HepG2 (cell line): ENCODE measurements around the gene COPE. TPM values are rescaled to one million over a fixed set of nuclear protein-coding genes. Genes with fewer than 3 reads are reported as not detected.

Experiments
- ATAC-seq: fragments of 200-7000 bp; cut with Tn5 transposase; 3 replicates; pipeline ENCODE4 v1.9.1; 2020; ENCODE audit warnings: mild to moderate bottlenecking, moderate library complexity
- BruUV-seq: library from RNA; stranded (reverse); fragments of 400-500 nt; replicated peaks from 2 replicates; lab custom pipeline; 2021; lab: Mats Ljungman, UMichigan
- CTCF ChIA-PET: fragments of 300-600 bp; formaldehyde crosslinking; extraction: SDS; loops from one replicate; lab custom pipeline; 2021; ENCODE audit warnings: low total read pairs, inconsistent platforms, low intra/inter-chr PET ratio; lab: Yijun Ruan, JAX
- POLR2A ChIA-PET: fragments of 350-600 bp; sonication (Branson Sonifier 250); formaldehyde crosslinking; loops from one replicate; lab custom pipeline; 2020; ENCODE audit warnings: antibody characterized with exemption, inconsistent platforms; lab: Yijun Ruan, JAX
- DNase-seq: peaks from one replicate; pipeline ENCODE4 v3.0.0-alpha.2; 2015; ENCODE audit warnings: low spot score
- FAIRE-seq: peaks from 3 replicates; lab custom pipeline; 2011; peaks lifted over from hg19 to GRCh38; lab: Jason Lieb, UNC
- H2AFZ ChIP-seq: one replicate; pipeline ENCODE4 v1.6.1; 2011; ENCODE audit warnings: low read length, inconsistent platforms
- H3K27ac ChIP-seq: fragments of 300-600 bp; 3 replicates; pipeline ENCODE4 v1.8.0; 2011; ENCODE audit warnings: mixed run types, mild to moderate bottlenecking, mixed read lengths, low read length, inconsistent platforms; ENCODE audit not compliant: insufficient read depth; ENCODE audit errors: extremely low read length
- H3K27me3 ChIP-seq, 2 experiments: fragments of 200-600 bp in 1 of 2; 2 replicates in 1 of 2; 3 replicates in 1 of 2; pipeline versions ENCODE4 v1.6.0 to v1.8.0; 2011; ENCODE audit warnings: low read length in 2 of 2, mild to moderate bottlenecking in 2 of 2, moderate library complexity in 2 of 2, inconsistent platforms in 1 of 2; ENCODE audit not compliant: insufficient read depth in 2 of 2, control insufficient read depth in 1 of 2
- H3K36me3 ChIP-seq, 2 experiments: fragments of 200-600 bp in 1 of 2; replicated peaks in 1 of 2; 2 replicates in 1 of 2; 3 replicates in 1 of 2; pipeline versions ENCODE4 v1.5.1 to v1.8.0; 2011; ENCODE audit warnings: low read length in 2 of 2, inconsistent platforms in 1 of 2; ENCODE audit not compliant: insufficient read depth in 2 of 2, control insufficient read depth in 1 of 2
- H3K4me1 ChIP-seq: 2 replicates; pipeline ENCODE4 v1.5.1; 2012; ENCODE audit warnings: low read length, inconsistent platforms; ENCODE audit not compliant: insufficient read depth
- H3K4me2 ChIP-seq: 2 replicates; pipeline ENCODE4 v1.6.0; 2011; ENCODE audit warnings: low read depth, low read length, inconsistent platforms
- H3K4me3 ChIP-seq, 3 experiments: fragments of 200-600 bp in 1 of 3; sonication (generic), shearing (Covaris generic) in 1 of 3; replicated peaks in 1 of 3; 2 replicates each; pipeline ENCODE4 v1.5.1; 2011 to 2016; ENCODE audit warnings: low read length in 3 of 3, inconsistent platforms in 2 of 3, low read depth in 2 of 3, mild to moderate bottlenecking in 2 of 3, control low read depth in 1 of 3, mixed read lengths in 1 of 3; ENCODE audit not compliant: insufficient read depth in 1 of 3
- H3K79me2 ChIP-seq: one replicate; pipeline ENCODE4 v1.6.1; 2011; ENCODE audit warnings: low read length, inconsistent platforms; ENCODE audit not compliant: insufficient read depth
- H3K9ac ChIP-seq: 2 replicates; pipeline ENCODE4 v1.6.0; 2011; ENCODE audit warnings: mild to moderate bottlenecking, low read depth, low read length, inconsistent platforms; ENCODE audit not compliant: insufficient read depth
- H3K9me3 ChIP-seq: 2 replicates; pipeline ENCODE4 v1.5.1; 2012; ENCODE audit warnings: mild to moderate bottlenecking, low read length
- H4K20me1 ChIP-seq: 2 replicates; pipeline ENCODE4 v1.6.0; 2011; ENCODE audit warnings: inconsistent platforms, mild to moderate bottlenecking, low read length, moderate library complexity; ENCODE audit not compliant: insufficient read depth
- AGO1 ChIP-seq: fragments of 200-400 bp; formaldehyde crosslinking; IDR thresholded peaks from 2 replicates; pipeline ENCODE4 v1.6.1; 2017; ENCODE audit warnings: mild to moderate bottlenecking, low read depth, low read length, moderate library complexity; ENCODE audit not compliant: poor library complexity, severe bottlenecking
- AGO2 ChIP-seq: fragments of 200-400 bp; formaldehyde crosslinking; optimal IDR thresholded peaks from 2 replicates; pipeline ENCODE3; 2017; ENCODE audit warnings: mild to moderate bottlenecking, low read depth, low read length, moderate library complexity
- BATF2 ChIP-seq: sonication (generic); formaldehyde crosslinking; IDR thresholded peaks from 2 replicates; pipeline ENCODE4 v1.8.0; 2022; ENCODE audit warnings: mild to moderate bottlenecking, missing genetic modification reagents, moderate library complexity
- CENPBD1 ChIP-seq: sonication (generic); formaldehyde crosslinking; IDR thresholded peaks from 2 replicates; pipeline ENCODE4 v1.8.0; 2022; ENCODE audit warnings: missing genetic modification reagents, low read depth, mild to moderate bottlenecking, borderline replicate concordance
- CENPT ChIP-seq: sonication (generic); formaldehyde crosslinking; IDR thresholded peaks from 2 replicates; pipeline ENCODE4 v1.8.0; 2022; ENCODE audit warnings: low read depth, mild to moderate bottlenecking, moderate library complexity, missing genetic modification reagents
- GATAD1 ChIP-seq: IDR thresholded peaks from 2 replicates; pipeline ENCODE4 v1.6.1; 2016; ENCODE audit warnings: missing genetic modification reagents, missing compliant biosample characterization
- GLI4 ChIP-seq: sonication (generic); formaldehyde crosslinking; IDR thresholded peaks from 2 replicates; pipeline ENCODE4 v1.5.1; 2020; ENCODE audit warnings: missing genetic modification reagents, mild to moderate bottlenecking, moderate library complexity, borderline replicate concordance
- MAZ ChIP-seq, 2 experiments: sonication (generic) in 1 of 2; formaldehyde crosslinking in 1 of 2; IDR thresholded peaks; 2 replicates each; pipeline versions ENCODE4 v1.5.0 to v1.6.1; 2012 to 2020; ENCODE audit warnings: low read depth in 2 of 2, mild to moderate bottlenecking in 2 of 2, borderline replicate concordance in 1 of 2, improper control_type of control experiment in 1 of 2, low read length in 1 of 2, missing genetic modification reagents in 1 of 2, moderate library complexity in 1 of 2
- REPIN1 ChIP-seq: sonication (generic); formaldehyde crosslinking; IDR thresholded peaks from 2 replicates; pipeline ENCODE4 v1.8.0; 2022; ENCODE audit warnings: missing genetic modification reagents, low read depth, mild to moderate bottlenecking, borderline replicate concordance
- RFXAP ChIP-seq: sonication (generic); formaldehyde crosslinking; IDR thresholded peaks from 2 replicates; pipeline ENCODE4 v1.4.0; 2020; ENCODE audit warnings: missing genetic modification reagents, borderline replicate concordance
- SOX13 ChIP-seq, 3 experiments: fragments of 450-650 bp in 1 of 3; sonication (generic) in 1 of 3; formaldehyde crosslinking in 1 of 3; IDR thresholded peaks in 2 of 3; conservative IDR thresholded peaks in 1 of 3; 2 replicates each; pipeline versions ENCODE4 v1.5.0 to v1.6.1; 2016 to 2020; ENCODE audit warnings: antibody characterized with exemption in 1 of 3, mild to moderate bottlenecking in 1 of 3, missing compliant biosample characterization in 1 of 3, missing genetic modification reagents in 1 of 3, moderate library complexity in 1 of 3
- ZC3H13 ChIP-seq: sonication (generic); formaldehyde crosslinking; IDR thresholded peaks from 2 replicates; pipeline ENCODE4 v1.8.1; 2023; ENCODE audit warnings: mild to moderate bottlenecking, missing genetic modification reagents, moderate library complexity
- ZNF264 ChIP-seq: sonication (generic); formaldehyde crosslinking; IDR thresholded peaks from 2 replicates; pipeline ENCODE4 v1.4.0; 2020; ENCODE audit warnings: missing genetic modification reagents
- ZNF446 ChIP-seq: sonication (generic); formaldehyde crosslinking; IDR thresholded peaks from 2 replicates; pipeline ENCODE4 v1.5.0; 2020; ENCODE audit warnings: mild to moderate bottlenecking, missing genetic modification reagents
- ZNF577 ChIP-seq: sonication (generic); formaldehyde crosslinking; IDR thresholded peaks from 2 replicates; pipeline ENCODE4 v1.4.0; 2020; ENCODE audit warnings: mild to moderate bottlenecking, low read depth, missing genetic modification reagents, borderline replicate concordance
- ZNF878 ChIP-seq: sonication (generic); formaldehyde crosslinking; IDR thresholded peaks from 2 replicates; pipeline ENCODE4 v1.8.1; 2023; ENCODE audit warnings: mild to moderate bottlenecking, missing genetic modification reagents, moderate library complexity
- WGBS: methylation state at CpG from one replicate; pipeline ENCODE4 v1.1.6; 2017; ENCODE audit warnings: low lambda C conversion rate; 5-methylcytosine and 5-hydroxymethylcytosine counted together
- in situ Hi-C: cut with HindIII; loops from 2 replicates; pipeline ENCODE4 v1.10.0; 2017; ENCODE audit warnings: low pct_unique_long_range_greater_than_20kb; ENCODE audit not compliant: extremely low pct_ligation_motif_present
- intact Hi-C: fragments of 100-400 bp; cut with micrococcal nuclease; formaldehyde crosslinking; loops from one replicate; pipeline ENCODE4 v1.10.0; 2022; ENCODE audit not compliant: unreplicated experiment
- polyA plus RNA-seq, 8 experiments: library from polyadenylated mRNA; depleted of rRNA in 3 of 8; stranded (reverse) in 7 of 8; unstranded in 1 of 8; fragments of >200 nt; fragmentation: Illumina TruSeq in 4 of 8; extraction: Trizol in 4 of 8; gene quantifications; 2 replicates each; pipeline versions ENCODE4 v1.2.1 to v1.2.3, GENCODE V29; 2011 to 2016; ENCODE audit warnings: low read depth in 4 of 8, missing spikeins in 1 of 8, mixed read lengths in 1 of 8; ENCODE audit not compliant: insufficient read depth in 1 of 8
- total RNA-seq, 5 experiments: library from RNA; depleted of rRNA; stranded (reverse); fragments of >200 nt; fragmentation: Illumina TruSeq; extraction: Trizol; gene quantifications; 2 replicates each; pipeline ENCODE4 v1.2.3, GENCODE V29; 2016; ENCODE audit warnings: low read depth in 1 of 5
- TF ChIP-seq, protein P1 (sequence below): IDR thresholded peaks from 2 replicates; pipeline ENCODE4 v1.6.1; 2012; ENCODE audit warnings: low read depth, low read length, improper control_type of control experiment
- TF ChIP-seq, protein P2 (sequence below): sonication (generic); formaldehyde crosslinking; IDR thresholded peaks from 2 replicates; pipeline ENCODE4 v1.4.0; 2020; ENCODE audit warnings: missing genetic modification reagents; ENCODE audit errors: not compliant biosample characterization

Gene COPE
- total and polyA plus RNA-seq, 2 of the 13 experiments (the other 11 are each of a cell fraction or from before 2014, with no cell fraction given) = 189 to 205 TPM

- Histone ChIP-seq H3K36me3 (peaks cover 3 to 17% of the 10 kb centered on the region in 2 experiments; a peak in 3 of 5 replicates), H3K9me3 (no peaks in the 10 kb centered on the region), H3K9ac (no peak overlapping the region), H3K79me2 (no peaks in the 10 kb centered on the region), H3K4me1 (peaks cover 17% of the 10 kb centered on the region), H3K4me2 (no peak overlapping the region), H3K4me3 (no peak overlapping the region), H3K27me3 (no peaks in the 10 kb centered on the region; a peak in 1 of 5 replicates), H3K27ac (no peak overlapping the region), H2AFZ (no peak overlapping the region), H4K20me1 (no peaks in the 10 kb centered on the region)
- DNase-seq (no peak), FAIRE-seq (no peak), ATAC-seq (no peak)
- BruUV-seq = no TSS peak
- 100% methylated on average over 4 of the region's 20 CpGs for WGBS
- intact Hi-C loops = no loop called here
- ChIA-PET POLR2A (interaction anchor here (1.4 kb wide), 1 partner anchor 19 kb away, joined by 5 read pairs; the partner anchor contains the start of genes COPE and DDX49), CTCF (no interaction called here)
- in situ Hi-C loops = loop anchor here (10.0 kb wide), 1 partner anchor 85 kb away; no protein-coding TSS in a partner anchor
- TF ChIP-seq ZNF577 (CRISPR knock-in tag) (no peak), CENPT (CRISPR knock-in tag) (no peak), CENPBD1 (CRISPR knock-in tag) (no peak), ZNF264 (CRISPR knock-in tag) (no peak), GATAD1 (no peak), REPIN1 (CRISPR knock-in tag) (no peak), SOX13 (IDR thresholded peaks at IDR 0.05) (no peak), SOX13 (CRISPR knock-in tag; conservative IDR thresholded peaks at IDR 0.05 in 1 of 2, IDR thresholded peaks at IDR 0.05 in 1 of 2) (no peak), BATF2 (CRISPR knock-in tag) (no peak), ZNF878 (CRISPR knock-in tag) (no peak), GLI4 (no peak), ZC3H13 (CRISPR knock-in tag) (no peak), MAZ (IDR thresholded peaks at IDR 0.05; ENCODE audit: borderline replicate concordance, low read depth, low read length) (no peak), MAZ (CRISPR knock-in tag; IDR thresholded peaks at IDR 0.05; ENCODE audit: low read depth) (no peak), AGO1 (no peak), RFXAP (CRISPR knock-in tag) (no peak), AGO2 (no peak), ZNF446 (no peak)
- TF ChIP-seq, protein P1, sequence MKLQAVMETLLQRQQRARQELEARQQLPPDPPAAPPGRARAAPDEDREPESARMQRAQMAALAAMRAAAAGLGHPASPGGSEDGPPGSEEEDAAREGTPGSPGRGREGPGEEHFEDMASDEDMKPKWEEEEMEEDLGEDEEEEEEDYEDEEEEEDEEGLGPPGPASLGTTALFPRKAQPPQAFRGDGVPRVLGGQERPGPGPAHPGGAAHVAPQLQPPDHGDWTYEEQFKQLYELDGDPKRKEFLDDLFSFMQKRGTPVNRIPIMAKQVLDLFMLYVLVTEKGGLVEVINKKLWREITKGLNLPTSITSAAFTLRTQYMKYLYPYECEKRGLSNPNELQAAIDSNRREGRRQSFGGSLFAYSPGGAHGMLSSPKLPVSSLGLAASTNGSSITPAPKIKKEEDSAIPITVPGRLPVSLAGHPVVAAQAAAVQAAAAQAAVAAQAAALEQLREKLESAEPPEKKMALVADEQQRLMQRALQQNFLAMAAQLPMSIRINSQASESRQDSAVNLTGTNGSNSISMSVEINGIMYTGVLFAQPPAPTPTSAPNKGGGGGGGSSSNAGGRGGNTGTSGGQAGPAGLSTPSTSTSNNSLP = no peak
- TF ChIP-seq, protein P2, sequence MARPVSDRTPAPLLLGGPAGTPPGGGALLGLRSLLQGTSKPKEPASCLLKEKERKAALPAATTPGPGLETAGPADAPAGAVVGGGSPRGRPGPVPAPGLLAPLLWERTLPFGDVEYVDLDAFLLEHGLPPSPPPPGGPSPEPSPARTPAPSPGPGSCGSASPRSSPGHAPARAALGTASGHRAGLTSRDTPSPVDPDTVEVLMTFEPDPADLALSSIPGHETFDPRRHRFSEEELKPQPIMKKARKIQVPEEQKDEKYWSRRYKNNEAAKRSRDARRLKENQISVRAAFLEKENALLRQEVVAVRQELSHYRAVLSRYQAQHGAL = no peak
Observed at GRCh38 chr19:18899624-18900560, 19.3 kb downstream of the COPE start.
